GM19455 (cell line): ENCODE data around the gene PNCK.

Source experiments
- ATAC-seq: cut with Tn5 transposase; IDR thresholded peaks from one replicate; pipeline ENCODE4 v1.9.1; 2021; ENCODE audit not compliant: unreplicated experiment

PNCK gene

DNA sequence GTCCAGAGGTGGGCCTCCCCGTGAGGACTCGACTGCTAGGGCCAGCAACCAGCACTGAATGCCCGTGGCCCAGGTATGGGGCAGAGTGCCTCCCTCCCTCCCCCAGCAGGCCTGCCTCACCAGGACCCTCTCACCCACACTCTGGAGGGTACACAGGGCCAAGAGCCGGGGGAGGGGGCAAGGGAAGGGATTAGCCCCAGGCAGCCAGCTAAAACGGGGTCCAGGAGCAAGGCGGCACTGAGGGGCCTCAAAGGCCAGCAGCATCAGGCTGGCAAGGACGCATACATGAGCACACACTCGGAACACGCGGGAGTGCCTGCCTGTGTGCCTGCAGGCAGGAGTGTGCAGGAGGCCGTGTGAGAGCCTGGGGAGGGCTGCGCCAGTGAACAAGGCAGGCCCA, 44.9 kb downstream of the PNCK start:
- ATAC-seq = no peak

- no peak for ATAC-seq
These were observed 45.5 kb downstream of the PNCK start for GRCh38 chrX:153628129-153628528.

GRCh38 chrX:153627675-153628111, 45.9 kb downstream of the PNCK start:
- no peak for ATAC-seq

DNA sequence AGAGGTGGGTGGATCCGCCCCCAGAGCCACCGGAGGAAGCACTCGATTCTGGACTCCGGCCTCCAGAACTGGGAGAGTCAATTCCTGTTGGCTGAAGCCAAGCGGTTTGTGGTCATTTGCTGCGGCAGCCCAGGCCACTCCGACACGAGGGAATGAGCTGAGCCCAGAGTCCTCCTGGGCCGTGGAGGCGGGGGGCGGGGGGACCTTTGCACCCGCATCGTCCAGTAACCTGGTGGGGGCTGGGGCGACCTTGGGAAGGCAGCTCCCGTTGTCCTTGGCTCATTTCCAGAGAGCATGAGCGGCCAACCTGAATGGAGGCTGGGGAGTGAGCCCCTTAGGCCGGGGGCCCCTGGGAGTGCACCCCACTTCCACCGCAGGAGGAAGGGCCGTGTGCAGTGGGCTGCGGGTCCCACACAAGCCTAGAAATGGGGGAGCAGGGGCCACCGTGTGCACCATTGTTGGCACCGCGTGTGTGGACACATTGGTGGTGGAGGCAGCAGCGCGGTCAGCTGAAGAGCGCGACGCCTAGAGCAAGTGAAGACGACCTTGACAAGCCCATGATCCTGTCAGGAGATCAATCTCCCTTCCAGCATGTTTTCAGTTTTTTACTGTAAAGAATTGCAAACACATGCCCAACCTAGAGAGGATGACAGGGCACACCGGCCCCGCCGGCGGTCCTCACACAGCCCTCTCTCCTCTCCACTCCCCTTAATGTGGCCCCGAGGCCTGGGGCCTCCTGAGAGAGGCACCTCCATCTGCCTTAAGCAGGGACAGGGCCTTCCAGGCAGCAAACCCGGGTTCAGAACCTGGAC, 46.5 kb downstream of the PNCK start:
- ATAC-seq = no peak

DNA sequence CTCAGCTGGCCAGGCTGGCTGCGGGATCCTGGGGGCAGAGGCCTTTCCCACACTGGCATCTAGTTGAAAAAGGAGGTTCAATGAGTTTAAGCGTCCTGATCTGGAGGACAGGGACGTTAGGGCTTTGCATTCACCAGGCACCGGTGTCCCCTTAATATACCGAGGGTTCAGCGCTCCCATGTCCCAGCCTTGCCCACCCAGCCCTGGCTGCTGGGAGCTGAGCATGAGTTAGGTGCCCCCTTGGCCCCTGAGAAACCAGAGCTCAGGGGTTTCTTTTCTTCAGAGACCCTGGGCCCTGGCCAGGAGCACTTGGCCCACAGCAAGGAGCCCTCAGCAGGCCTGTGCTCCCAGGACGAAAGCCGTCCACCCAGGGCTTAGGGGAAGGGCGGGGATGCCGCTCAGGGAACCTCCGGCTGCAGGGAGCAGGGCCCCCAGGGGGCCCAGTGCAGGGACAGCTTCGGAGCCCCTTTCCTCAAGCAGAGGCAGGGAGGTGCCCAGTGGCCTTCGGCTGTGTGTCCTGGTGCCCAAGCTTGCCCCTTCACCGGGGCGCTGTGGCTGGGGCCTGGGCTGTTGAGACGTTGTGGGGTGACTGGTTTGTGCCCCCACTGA, 47.5 kb downstream of the PNCK start:
- ATAC-seq = no peak

GRCh38 chrX:153625271-153626024, 48.2 kb downstream of the PNCK start:
- no peak for ATAC-seq

DNA sequence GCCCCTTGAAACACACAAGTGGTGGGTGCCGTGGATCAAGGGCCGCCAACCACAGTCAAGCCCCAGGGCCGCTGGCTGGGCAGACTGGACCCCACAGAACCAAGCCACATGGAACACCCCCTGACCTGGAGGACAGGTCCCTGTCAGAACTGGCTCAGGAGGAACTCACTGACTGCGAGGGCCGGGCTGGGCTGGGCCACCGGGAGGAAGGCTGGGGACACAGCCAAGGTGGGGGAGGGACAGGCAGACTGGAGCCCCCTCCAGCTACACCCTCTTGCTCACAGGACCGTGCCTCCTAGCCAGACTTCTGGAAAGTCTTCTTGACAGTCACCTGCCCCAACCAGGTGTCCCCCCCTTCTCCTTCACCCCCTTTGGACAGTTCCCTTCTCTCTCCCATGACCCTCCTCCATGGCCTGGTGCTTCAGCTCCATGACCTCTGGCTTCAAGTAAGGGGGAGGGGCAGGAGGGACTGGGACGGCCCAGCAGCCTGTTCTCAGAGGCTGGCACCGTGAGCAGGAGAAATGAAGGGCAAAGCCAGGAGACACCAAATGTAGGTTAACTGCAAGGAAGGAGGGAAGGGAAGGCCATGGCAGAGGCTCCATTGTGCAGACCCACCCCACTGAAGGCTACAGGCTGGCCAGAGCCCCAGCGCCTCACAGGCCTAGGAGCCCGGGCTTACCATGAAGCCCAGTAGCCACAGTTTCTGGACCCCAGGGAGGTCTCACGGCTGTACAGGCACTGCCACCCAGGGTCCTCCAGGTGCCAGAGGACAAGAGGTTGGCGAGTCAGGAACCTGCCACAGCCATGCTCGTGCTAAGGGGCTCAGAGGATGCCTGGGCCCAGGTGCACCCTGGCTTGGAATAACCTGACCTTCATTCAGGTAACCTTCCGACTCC, 49.2 kb downstream of the PNCK start:
- no peak for ATAC-seq

- no peak for ATAC-seq
These were observed 50.1 kb downstream of the PNCK start for GRCh38 chrX:153623310-153624029.

DNA sequence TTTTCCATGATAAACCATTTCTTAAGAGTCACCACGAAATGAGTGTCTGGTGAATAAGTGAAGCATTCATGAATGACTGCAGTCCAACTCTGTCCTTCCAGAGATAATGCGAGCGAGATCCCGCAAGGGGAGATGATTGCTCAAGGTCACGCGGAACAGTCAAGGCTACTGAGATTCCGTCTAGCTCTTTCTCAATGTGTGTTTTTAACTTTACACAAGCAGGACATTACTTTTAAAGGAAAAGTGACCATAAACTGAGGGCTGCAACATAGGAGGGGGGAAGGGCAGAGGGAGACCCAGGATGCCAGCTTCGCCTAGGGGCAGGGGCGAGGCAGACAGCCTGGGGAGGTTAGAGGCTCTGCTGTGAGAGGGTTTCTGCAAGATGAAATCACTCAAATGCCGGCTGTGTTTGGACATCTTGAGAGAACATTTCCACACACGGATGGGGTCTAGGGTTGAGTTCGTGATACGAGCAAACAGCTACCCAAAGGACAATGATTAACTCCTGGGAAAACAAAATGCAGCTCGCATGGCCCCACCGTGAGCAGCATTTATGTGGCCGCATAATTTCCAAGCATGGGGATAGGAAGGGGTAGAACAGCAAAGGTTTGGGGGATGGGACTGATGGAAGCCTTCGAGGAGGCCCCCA, 50.8 kb downstream of the PNCK start:
- no peak for ATAC-seq

- no peak for ATAC-seq
These were observed 51.5 kb downstream of the PNCK start for GRCh38 chrX:153621949-153622598.

- no peak for ATAC-seq
These were observed 53.0 kb downstream of the PNCK start for GRCh38 chrX:153620576-153620975.
